ENCODE data around the gene HSD17B11. TPM values are rescaled to one million over a fixed set of nuclear protein-coding genes. Genes with fewer than 3 reads are reported as not detected.
"Not testable (repeated sequence)": the region's sequence is repeated elsewhere in the genome, so short reads cannot be mapped to it uniquely, and the experiment has no call there.

Gene HSD17B11
- polyA plus RNA-seq, 5 donors: 45.5 to 92.3 (median 74.3) TPM

DNA sequence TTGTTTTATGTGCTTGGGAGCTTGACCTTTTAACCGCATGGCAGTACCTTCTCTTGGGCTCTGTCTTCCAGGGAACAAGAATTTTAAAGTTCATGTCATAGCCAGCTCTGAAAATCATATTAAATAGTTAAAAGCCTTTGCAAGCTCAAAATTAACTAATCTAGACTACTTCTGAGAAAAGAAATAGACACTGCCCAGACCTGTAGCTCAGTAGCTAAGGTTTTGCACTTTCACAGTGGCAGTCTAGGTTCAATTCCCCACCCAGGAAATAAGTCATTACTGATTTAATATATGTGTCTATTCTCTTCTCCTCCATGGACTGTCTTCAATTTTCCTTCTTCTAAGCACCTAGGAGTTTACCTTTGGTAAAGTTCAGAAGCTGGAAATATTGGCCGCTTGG lies 27.4 kb downstream of the HSD17B11 start:
- DNase-seq: no peak

- no peak for DNase-seq
Measured at GRCh38 chr4:87360338-87360935, 30.6 kb downstream of the HSD17B11 start.

GRCh38 chr4:87359258-87359657 lies 31.7 kb downstream of the HSD17B11 start:
- no peak for DNase-seq

GRCh38 chr4:87356832-87357526 lies 34.0 kb downstream of the HSD17B11 start:
- DNase-seq: no peak

DNA sequence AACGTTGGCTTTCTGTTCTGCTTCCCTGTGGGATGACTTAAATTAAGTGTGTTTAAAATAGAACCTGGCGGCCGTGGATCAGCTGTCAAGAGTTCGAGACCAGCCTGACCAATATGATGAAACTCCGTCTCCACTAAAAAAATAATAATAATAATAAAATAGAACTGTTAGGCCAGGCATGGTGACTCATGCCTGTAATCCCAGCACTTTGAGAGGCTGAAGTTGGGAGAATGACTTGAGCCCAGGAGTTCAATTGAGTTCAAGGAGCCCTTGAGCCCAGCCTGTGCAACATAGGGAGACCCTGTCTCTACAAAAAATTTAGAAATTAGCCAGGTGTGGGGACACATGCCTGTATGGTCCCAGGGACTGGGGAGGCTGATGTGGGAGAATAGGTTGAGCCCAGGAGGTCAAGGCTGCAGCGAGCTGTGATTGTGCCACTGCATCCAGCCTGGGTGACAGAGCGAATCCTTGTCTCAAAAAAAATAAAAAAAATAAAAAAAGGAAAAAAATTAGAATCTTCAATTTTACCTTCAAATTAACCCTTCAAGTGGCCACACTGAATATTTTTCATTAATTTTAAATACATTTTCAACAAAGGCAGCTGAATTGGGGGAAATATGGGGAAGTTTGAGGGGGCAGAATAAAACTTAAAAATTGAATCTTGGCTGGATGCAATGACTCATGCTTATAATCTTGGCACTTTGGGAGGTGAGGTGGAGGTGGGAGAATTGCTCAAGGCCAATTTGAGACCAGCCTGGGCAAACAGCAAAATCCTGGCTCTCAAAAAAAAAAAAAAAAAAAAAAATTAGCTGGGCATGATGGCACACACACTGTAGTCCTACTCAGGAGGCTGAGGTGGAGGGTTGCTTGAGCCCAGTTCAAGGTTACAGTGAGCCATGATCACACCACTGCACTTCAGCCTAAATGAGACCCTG lies 36.6 kb downstream of the HSD17B11 start:
- DNase-seq: no peak

DNA sequence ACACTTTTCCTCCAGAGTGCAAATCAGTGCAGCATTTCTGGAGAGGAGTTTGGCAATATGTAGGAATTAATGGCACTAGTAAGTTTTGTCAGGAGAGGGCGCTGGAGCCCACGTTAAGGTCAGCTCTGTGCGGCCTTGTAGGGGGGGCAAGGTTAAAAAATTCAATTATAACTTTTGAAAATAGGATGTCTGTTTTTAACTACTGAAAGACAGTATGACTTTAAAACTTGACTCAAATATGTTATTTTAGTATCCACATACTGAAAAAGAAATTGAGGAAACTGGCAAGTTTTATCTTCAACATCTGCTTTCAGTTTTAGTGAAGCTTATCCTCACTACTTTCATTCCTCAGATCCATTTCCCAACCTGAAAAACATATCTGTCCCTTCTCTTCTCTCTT lies 37.4 kb downstream of the HSD17B11 start:
- DNase-seq: no peak

DNA sequence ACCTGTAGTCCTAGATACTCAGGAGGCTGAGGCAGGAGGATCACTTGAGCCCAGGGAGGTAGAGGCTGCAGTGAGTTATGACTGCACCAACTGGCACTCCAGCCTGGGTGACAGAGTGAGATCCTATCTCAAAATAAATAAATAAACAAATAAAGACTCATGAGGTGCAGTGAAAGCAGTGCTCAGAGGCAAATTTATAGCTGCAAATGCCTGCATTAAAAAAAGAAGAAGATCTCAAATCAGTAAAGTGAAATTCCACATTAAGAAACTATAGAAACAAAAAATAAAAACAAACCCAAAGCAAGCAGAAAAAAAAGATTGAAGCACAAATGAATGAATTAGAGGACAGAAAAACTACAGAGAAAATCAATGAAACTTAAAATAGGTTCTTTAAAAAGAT lies 45.8 kb downstream of the HSD17B11 start:
- no peak for DNase-seq

- no peak for DNase-seq
Measured at GRCh38 chr4:87342872-87343271, 48.1 kb downstream of the HSD17B11 start.

GRCh38 chr4:87341954-87342635 lies 48.9 kb downstream of the HSD17B11 start:
- not testable (repeated sequence) for DNase-seq

- DNase-seq: no peak
Measured at GRCh38 chr4:87339440-87339839, 51.5 kb downstream of the HSD17B11 start.

GRCh38 chr4:87337361-87337760 lies 53.6 kb downstream of the HSD17B11 start:
- DNase-seq: no peak

DNA sequence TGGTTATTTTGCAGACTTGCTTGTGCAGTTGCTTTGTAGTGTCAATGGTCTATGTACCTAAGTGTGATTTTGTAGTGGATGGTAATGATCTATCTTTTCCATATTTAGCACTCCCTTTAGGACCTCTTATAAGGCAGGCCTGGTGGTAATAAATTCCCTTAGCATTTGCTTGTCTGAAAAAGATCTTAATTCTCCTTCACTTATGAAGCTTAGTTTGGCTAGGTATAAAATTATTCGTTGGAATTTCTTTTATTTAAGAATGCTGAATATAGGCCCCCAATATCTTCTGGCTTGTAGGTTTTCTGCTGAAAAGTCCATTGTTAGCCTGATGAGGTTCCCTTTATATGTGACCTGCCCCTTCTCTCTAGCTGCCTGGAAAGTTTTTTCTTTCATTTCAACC lies 57.7 kb downstream of the HSD17B11 start:
- no peak for DNase-seq

DNA sequence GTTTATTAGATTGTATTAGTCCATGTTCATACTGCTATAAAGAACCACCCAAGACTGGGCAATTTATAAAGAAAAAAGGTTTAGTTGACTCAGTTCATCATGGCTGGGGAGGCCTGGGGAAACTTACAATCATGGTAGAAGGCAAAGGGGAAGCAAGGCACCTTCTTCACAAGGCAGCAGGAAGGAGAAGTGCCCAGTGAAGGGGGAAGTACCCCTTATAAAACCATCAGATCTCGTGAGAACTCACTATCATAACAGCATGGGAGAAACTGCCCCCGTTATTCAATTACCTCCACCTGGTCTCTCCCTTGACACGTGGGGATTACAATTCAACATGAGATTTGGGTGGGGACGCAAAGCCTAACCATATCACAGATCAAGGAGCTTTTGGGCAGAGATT lies 60.2 kb downstream of the HSD17B11 start:
- no peak for DNase-seq

DNA sequence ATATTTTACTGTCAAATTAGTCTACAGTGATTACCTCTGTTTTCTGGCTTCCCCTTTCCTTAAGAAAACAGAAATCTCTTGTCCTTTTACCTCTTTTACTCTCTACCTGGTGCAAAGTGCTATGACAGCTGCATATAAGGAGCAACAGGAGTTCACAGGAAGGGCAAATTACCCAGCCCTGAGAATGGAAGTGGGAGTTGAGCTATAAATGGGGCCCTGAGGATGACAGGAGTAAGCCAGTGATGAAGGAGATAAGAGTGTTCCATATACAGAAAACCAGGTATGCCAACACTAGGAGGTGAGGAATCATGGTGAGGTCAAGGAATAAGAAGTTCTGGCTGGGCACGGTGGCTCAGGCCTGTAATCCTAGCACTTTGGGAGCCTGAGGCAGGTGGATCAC lies 63.9 kb downstream of the HSD17B11 start:
- DNase-seq: no peak

GRCh38 chr4:87326460-87326859 lies 64.5 kb downstream of the HSD17B11 start:
- no peak for DNase-seq

DNA sequence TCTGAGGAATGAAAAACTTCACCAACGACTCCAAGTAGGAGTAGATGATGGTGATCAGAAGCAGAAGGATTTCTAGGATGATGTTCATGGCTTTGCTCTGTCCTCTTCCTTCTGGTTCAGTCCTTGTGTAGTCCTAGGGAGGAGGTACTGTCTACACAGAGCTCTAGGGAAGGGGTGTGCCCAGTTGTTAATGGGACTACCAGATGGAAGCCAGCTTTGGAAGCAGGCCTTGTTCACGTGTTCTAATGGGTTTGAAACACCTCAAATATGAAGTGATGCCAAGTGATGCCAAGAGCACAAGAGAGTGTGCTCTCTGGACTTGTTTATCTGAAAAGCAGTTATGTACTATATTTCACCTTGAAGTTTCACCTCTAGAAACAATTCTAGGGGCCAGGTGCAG lies 68.2 kb downstream of the HSD17B11 start, which contains the start of gene HSD17B13:
Gene HSD17B13 (minus strand): TSS at position 129 of the 400 bp plus-strand sequence. CDS start 41 bp downstream, at position 88.
- DNase-seq: no peak

- no peak for DNase-seq
Measured at GRCh38 chr4:87321888-87322287, 69.1 kb downstream of the HSD17B11 start.

- no peak for DNase-seq
Measured at GRCh38 chr4:87317527-87317926, 73.5 kb downstream of the HSD17B11 start.

GRCh38 chr4:87316961-87317360 lies 74.0 kb downstream of the HSD17B11 start:
- DNase-seq: no peak

GRCh38 chr4:87315000-87315399 lies 76.0 kb downstream of the HSD17B11 start:
- DNase-seq: not testable (repeated sequence)

DNA sequence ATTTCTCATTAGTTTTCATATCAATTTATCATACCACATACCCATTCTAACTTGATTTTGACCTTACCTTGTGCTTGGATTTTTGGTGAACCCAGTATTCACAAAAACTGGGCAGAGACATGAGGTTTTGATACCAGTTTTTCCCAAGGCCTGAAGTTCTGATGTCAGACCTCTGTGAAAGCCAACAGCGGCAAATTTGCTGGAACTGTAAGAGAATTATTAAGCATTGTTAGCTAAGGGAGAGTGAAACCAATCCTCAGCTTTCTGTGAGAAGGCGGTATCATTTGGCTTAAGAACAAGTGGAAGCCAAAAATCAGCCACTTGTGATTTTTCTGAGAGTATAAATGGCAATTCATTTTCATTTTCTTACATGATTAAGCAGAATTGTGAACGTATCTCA lies 77.2 kb downstream of the HSD17B11 start:
- DNase-seq: no peak

DNA sequence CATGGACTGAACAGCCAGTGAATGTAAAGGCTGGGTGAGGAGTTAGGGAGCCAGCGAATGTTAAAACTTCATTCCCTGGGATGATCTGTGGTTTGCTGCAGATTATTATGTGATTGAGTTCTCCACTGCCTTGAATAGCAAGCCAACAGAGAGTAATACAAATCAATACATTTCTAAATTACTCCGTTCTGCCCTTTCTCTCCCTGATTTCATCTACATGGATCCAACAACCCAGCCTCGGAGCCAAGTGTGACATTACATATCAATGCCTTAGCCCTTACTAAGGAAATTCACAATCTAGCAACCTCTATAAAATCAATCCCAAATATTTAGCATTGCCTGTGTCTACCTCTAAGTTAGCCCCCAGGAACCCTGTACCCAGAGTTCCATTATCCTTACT lies 79.3 kb downstream of the HSD17B11 start:
- DNase-seq: no peak

Measured in right lung (tissue), 5 donors.